Measurements from ENCODE around the gene CINP.
"Not testable (repeated sequence)": the region's sequence is repeated elsewhere in the genome, so short reads cannot be mapped to it uniquely, and the experiment has no call there.

DNA sequence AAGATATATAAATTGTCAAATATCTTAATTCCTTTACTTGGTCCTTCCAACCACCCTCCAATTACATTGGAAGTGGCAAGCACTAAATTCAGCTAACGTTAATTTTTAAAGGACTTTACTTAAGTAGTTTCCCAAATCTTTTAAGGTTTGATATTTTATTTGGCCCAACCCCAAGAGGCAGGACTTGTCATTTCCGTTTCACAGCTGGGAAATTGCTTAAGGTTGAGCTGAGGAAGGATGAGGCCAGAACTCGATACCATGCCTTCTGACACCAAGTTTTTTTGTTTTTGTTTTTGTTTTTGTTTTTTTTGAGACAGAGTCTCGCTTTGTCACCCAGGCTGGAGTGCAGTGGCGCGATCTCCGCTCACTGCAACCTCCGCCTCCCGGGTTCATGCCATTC lies 11.1 kb downstream of the CINP start:
- TF ChIP-seq, protein P1, sequence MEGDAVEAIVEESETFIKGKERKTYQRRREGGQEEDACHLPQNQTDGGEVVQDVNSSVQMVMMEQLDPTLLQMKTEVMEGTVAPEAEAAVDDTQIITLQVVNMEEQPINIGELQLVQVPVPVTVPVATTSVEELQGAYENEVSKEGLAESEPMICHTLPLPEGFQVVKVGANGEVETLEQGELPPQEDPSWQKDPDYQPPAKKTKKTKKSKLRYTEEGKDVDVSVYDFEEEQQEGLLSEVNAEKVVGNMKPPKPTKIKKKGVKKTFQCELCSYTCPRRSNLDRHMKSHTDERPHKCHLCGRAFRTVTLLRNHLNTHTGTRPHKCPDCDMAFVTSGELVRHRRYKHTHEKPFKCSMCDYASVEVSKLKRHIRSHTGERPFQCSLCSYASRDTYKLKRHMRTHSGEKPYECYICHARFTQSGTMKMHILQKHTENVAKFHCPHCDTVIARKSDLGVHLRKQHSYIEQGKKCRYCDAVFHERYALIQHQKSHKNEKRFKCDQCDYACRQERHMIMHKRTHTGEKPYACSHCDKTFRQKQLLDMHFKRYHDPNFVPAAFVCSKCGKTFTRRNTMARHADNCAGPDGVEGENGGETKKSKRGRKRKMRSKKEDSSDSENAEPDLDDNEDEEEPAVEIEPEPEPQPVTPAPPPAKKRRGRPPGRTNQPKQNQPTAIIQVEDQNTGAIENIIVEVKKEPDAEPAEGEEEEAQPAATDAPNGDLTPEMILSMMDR (conservative IDR thresholded peaks at IDR 0.05; ENCODE audit: low read depth, low read length): not testable (repeated sequence)
- TF ChIP-seq EZH2phosphoT487 (IDR thresholded peaks at IDR 0.05; ENCODE audit: borderline replicate concordance, low read length): not testable (repeated sequence)
